NCI-H187 (cell line): Measurements from ENCODE around the gene MAMLD1.
A peak's percentile ranks its signal among the peaks of the same experiment; 100 is the strongest.

ENCODE experiments used
- DNase-seq, 2 experiments: peaks; one replicate each; lab custom pipeline; 2025; lab: John Stamatoyannopoulos, UW

MAMLD1 gene

DNA sequence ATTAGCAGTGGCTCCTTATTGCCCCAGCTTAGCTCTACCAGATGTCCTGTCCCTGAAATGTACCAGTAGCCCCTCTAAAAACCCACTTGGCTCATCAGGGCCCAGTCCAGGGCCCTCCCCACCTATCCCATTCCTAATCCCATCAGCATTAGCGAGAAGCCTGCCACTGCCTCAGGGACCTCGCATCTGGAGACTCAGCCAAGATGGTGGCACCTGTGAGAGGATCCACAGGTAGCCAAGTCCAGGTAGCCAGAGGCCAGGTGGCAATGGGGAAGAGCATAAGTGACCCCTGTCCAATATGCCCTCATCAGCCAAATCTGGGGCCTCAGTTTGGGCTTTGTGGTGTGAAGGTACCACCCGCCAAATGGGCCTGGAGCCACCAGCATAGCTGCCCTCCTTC lies 97.7 kb downstream of the MAMLD1 start:
- DNase-seq: no peak

GRCh38 chrX:150463566-150463965 lies 100.4 kb downstream of the MAMLD1 start:
- DNase-seq: no peak

GRCh38 chrX:150464001-150464400 lies 100.9 kb downstream of the MAMLD1 start:
- no peak for DNase-seq

- no peak for DNase-seq
Observed at GRCh38 chrX:150465326-150465725, 102.2 kb downstream of the MAMLD1 start.

GRCh38 chrX:150465881-150466775 lies 103.0 kb downstream of the MAMLD1 start:
- DNase-seq: peak in 1 of 2 experiments; percentile 29

GRCh38 chrX:150472306-150472705 lies 109.2 kb downstream of the MAMLD1 start:
- DNase-seq: no peak

- no peak for DNase-seq
Observed at GRCh38 chrX:150473371-150473770, 110.3 kb downstream of the MAMLD1 start.

GRCh38 chrX:150475461-150475860 lies 112.3 kb downstream of the MAMLD1 start:
- DNase-seq: no peak

- no peak for DNase-seq
Observed at GRCh38 chrX:150476164-150476699, 113.1 kb downstream of the MAMLD1 start.

GRCh38 chrX:150477371-150477770 lies 114.3 kb downstream of the MAMLD1 start:
- no peak for DNase-seq

DNA sequence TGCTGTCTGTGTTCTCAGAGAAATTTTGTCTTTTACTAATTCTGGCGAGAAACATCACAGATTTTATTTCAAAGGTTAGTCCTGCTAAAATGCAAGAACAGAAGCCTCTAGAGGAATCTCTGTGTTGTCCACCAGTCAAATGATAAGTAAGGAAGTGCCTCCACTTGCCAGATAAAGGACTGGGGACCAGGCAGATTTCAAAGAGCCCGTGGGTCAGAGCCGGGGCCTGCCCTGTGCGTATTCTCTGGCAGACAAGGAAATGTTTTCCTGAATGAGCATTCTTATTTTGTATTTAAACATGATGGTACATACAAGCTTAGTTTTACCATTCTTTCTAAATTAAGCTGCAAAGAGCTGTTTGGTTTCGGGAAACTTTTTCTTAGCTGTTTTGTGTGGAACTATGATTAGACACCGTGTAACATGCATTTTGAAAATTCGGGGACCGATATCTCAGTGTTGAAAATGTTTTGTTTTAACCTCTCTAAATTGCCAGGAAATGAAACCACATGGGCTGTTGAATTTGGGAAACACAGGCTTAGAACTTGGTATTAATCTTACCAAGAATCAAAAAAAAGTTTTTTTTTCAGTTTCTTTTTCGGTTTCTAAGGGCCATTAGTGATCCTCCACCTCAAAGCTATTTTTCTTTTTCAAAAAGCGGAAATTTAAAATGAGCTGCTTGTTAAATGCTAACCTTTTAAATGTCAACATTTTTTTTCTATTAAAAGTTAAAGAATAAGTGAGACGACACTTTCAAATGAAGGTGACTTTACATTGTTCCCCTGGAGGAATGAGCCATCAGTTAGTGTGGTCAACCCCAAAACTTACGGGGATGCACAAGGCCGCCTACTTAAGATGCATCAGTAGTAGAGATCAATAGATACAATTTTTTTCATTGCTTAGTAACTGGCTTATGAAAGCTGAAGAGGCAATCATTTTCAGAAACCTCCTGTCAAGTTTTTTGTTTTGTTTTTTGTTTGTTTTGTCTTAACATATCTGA lies 115.7 kb downstream of the MAMLD1 start:
- no peak for DNase-seq

DNA sequence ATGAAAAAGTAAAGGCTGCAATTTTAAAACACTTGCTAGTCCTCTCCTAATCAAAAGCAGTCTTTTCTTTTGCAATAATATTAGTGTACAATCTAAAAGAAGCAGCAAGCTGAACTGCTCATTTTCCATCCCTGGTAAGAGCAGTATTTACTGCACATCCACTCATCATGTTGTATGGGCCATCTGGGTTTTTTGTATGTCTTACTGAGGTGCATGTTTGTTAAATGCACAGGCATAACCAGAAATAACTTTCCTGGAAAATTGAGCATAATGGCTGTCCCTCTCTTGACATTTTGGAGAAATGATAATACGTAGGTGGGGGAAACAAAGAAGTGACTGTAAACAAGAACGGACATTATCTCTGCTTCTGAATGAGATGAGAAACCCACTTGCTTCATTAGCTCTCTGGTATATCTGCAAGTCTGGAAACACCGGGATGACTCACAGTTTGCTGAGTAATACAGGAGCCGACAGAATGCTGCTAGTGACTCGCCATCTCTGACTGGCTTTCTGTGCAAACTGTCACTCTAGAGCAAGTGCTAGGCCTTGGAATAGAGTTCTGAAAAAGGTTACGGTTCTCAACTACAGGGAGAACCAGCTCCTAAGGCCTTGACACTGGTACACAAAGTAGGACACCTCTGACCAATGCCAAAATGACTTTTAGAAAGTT lies 119.6 kb downstream of the MAMLD1 start:
- no peak for DNase-seq

GRCh38 chrX:150483356-150483985 lies 120.4 kb downstream of the MAMLD1 start:
- DNase-seq: no peak

- DNase-seq: peak in 1 of 2 experiments; percentile 37
Observed at GRCh38 chrX:150486011-150486410, 122.9 kb downstream of the MAMLD1 start.

GRCh38 chrX:150487369-150488094 lies 124.4 kb downstream of the MAMLD1 start:
- DNase-seq: no peak

DNA sequence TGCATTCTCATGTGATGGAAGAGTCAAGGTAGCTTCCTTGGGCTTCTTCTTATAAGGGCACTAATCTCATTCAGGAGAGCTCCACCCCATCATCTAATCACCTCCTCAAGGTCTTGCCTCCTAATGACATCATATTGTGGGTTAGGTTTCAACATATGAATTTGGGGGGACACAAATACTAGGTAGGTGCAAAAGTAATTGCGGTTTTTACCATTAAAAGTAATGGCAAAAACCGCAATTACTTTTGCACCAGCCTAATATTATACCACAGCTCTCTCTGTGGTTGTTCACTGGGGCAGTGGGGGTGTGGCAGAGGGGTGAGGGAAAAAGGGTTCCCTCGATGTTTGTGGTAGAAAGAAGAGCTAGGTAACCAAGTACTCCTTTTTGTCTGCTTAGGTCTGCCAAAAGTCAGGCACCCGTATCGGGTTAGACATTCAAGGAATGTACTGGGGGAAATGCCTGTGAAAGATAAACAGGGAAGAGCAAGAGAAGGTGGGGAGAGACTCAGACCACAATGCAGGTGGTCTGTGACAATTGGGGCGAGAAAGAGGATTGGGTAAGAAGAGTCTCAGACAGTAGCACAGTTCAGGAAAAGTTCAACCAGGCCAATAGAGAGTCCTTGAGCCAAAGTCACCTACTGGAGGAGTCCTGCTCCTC lies 126.4 kb downstream of the MAMLD1 start:
- no peak for DNase-seq

- no peak for DNase-seq
Observed at GRCh38 chrX:150495496-150495895, 132.4 kb downstream of the MAMLD1 start.

DNA sequence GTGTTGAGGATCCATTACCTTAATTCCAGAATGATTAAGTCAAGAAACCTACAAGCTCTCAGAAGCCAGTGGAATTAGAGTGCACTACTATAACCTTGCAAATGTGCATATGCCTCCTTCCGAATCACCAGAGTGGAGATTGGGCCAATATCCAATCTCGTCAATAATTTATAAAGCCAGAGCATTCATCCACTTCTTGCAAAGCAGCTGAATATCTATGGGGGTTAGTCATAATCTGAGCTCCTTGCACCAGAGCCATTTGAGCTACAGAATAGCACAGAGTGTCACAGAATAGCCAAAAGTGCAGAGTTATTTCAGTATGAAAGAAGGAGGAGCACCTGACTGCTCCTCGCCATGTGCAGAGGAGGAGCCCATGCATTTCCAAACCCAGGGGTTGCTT lies 136.1 kb downstream of the MAMLD1 start:
- DNase-seq: no peak

- DNase-seq: no peak
Observed at GRCh38 chrX:150502091-150502490, 139.0 kb downstream of the MAMLD1 start.
